ENCODE results near the gene AGMO.

Gene AGMO

DNA sequence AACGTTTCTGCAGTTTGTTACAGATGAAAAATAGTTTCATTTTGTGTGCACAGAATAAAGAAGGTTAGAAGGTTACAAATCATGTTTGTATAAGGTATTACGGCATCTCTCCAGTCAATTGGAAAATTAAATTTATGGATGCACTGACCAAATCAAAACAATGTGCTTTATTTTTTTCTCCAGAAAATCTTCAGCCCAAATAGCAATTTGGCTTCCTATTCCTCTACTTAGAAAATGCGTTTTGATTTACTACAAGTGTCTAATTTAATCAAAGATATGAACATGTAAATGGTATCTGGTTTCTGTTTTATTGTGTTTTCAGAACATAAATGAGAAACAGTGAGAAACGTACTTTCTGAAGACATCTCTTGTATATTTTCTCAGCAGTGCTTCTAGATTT is 63.4 kb downstream of the AGMO start:
- DNase-seq (ENCODE audit: low read depth in 2 of 2) = no peak

DNA sequence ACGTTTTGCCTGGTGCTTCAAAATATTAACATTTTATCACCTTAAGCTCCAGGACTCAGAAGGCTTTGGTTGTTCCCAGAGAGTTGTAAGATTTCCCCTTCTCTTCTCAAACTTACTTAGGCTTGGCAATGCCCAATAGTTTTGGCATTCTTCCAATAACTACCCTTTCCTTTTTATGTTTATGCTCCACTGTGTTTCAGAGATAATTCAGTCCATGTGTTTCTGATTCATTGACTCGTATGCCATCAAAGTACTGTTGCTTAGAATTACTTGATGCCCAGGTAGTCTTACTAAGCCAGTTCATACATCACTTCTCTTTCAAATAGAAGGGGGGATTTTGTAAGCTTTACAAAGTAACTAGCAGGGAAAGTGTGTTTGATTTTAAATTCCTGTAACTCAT is 66.6 kb downstream of the AGMO start:
- DNase-seq (ENCODE audit: low read depth in 2 of 2) = no peak

DNA sequence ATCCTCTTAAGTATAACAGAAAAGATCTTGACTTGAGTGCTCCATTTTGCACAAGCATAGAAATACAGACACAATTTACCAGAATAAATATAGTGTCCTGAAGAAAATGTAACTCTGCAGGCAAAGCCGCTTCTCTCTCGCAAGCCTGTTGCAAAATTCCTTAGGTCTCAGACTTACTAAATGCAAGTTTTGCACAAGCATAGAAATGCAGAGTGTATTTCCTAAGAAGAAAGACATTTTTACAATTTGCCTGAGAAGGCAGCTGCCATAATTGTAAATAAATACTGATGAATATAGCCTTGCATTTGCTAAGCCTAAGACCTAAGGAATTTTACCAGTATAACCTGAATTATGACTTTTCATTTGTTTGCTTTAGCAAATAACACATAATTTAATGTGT is 67.1 kb downstream of the AGMO start:
- DNase-seq (ENCODE audit: low read depth in 2 of 2) = no peak

DNA sequence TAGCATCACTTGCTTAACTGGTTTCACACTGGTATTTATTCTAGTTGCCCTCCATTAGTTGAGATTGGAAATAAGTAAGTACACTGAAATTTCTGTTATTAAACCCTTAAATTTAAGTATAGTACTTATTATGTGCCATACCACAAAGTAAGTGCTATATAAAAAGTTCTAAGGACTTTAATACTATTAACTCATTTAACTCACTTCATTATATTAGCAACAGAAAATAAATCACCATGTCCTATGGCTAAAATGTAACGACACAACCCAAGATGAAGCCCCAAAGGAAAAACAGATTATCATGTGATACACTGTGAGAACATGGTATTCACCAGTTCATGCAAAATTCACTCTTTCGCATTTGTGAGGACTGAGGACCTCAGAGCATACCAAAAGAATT is 70.5 kb downstream of the AGMO start:
- no peak for DNase-seq (ENCODE audit: low read depth in 2 of 2)

DNA sequence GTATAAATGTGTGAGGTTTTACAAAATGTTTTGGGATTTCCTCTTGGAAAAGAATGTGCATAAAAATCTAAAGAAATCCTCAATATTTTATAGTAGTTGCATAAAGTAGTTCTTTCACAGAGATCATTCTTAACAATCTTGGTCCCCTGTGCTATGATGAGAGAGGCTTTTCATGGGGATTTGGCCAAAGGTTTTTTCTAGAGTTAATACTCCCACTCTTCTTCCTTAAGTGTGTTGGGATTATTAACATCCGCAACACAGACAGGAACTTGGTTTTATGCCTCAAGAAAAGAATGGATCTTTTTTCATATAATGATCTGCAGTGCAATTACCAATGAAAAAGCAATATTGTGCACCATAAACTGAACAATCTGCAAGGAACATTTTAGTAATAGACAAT is 71.5 kb downstream of the AGMO start:
- no peak for DNase-seq (ENCODE audit: low read depth in 2 of 2)

DNA sequence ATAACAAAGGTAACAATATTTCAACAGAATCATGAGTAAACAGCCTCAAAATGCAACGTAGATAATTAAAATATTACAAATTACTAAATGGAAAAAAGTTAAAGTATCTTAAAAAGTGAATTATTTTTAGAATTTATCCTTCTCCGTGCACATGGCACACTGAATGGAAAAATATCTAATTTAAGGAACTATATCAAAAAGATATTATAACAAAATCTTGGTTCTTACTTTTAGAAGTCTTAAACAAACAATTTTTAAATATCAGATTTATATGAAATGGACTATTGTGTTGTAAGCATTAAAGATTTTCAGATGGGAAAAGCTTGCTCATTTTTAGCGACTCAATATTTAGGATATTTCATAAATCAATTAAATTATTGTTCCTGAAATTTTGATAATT is 72.0 kb downstream of the AGMO start:
- no peak for DNase-seq (ENCODE audit: low read depth in 2 of 2)

DNA sequence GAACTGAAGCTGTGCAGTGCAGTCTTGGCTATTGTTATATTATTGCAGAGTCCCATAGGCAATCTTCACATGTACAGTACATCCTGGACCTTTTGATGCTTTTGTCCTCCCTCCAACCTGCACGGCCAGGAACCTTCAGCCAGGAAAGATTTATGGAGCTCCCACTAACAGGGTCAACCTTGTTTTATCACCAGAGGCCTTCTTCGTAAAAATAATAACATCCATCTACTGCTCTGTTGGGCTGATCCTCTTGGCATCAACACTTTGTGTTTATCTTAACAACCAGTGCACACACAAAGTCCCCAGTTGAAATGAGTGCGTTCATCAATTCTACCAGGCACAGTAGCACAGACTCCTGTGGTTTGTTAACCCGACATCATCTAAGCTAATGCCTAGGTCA is 72.4 kb downstream of the AGMO start:
- DNase-seq (ENCODE audit: low read depth in 2 of 2) = no peak

DNA sequence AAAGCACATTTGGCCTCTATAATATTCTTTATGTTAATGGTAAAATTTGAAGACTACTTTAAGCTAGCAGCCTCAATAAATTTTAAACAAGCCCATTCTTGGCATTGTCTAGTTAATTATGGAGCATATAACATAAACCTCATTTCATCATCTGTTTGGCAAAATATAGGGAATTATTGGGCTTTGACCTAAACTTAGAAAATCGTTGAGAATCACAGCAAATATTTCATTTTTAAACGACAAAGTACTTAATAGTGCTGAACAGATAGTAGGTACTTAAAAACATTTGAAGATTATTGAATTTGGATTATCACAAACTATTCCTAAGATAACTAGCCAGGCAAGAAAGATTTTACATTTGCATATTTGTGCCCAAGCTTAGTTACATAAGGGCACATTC is 73.4 kb downstream of the AGMO start:
- no peak for DNase-seq (ENCODE audit: low read depth in 2 of 2)

DNA sequence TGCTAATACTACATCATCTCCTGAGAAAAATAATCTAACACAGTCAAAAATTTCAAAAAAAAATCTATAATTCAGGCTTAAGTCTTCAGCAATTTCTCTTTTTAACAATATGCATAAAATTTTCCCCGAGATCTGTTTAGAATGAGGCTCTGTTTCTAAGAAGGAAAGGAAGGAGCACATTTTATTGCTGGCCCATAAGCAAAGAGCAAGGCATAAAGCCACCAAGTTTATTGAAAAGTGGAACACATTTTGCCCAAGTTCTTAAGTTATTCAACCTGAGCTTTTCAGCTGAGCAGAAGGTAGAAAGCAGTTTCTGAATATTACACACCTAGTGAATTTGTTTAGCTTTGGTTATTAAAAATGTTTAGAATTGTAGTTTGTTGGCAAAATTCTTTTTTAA is 73.9 kb downstream of the AGMO start:
- no peak for DNase-seq (ENCODE audit: low read depth in 2 of 2)

DNA sequence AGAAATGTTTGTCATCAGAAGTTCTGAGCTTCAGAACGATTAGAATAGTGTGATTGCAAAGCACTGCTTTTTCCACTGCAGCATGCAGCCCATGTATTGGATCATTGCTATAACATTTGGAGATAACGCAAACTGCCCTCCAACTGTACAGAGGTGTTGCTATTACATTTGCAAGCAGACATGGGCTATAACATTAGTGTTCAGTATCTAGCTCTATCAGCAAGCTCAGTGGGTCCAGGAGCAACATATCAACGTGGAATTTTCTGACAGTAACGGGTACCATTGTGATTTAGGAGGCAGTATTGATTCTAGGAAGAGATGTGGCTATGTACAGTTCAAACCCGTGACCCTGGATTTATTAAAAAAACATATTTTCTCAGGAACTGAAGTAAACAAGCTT is 75.8 kb downstream of the AGMO start:
- no peak for DNase-seq (ENCODE audit: low read depth in 2 of 2)

DNA sequence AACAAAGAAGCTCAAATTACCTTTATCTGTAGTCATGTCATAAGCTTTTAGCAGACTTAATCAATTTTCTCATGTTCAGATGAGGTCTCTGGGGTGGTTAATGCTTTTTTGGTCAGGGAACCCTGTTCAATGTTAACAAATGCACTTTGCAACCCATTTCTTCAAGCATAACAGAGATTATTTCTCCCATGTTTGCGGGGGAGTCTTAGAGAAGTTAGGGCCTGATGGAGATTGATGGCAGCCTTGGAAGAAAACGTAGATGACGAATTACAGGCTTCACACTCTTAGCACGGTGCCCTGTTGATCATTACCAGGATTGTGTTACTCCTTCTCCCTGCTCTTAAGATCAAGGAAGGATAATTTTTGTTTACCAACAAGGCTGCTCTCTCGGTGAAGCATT is 76.4 kb downstream of the AGMO start:
- no peak for DNase-seq (ENCODE audit: low read depth in 2 of 2)

DNA sequence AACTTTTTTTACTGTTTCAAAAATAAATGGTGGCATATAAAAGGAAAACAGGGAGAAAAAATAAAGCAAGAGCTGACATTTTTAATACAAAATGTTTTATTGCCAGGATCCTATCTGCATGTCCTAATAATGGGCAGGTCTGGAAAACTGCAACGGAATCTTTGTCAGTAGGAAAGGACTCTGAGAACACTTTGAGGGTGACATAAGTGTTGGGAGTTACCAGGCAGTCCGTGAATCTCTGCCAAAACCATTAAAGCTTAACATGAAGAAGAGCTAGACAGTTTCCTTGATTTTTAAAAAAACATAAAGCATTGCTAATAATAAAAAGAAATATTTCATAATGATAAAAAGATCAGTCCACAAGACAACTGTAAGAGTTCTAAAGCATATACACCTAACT is 80.7 kb downstream of the AGMO start:
- DNase-seq (ENCODE audit: low read depth in 2 of 2) = no peak

DNA sequence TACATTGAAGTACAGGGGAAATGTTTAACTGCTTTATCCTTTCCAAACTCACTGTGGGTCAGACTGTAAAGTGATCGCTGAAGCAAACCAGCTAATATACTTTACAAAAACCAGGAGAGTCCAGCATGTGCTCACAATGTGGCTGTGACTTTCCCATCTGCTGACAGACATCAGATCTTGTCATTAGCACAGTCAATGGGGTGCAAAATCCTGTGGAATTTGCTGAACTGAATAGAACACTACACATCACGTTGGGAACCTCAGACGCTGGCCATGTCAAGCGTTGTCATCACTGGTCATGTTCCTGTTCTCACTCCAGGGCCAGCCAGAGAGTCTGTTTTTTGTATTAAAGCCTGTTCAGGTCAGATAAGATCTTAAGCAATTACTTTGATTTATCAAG is 83.4 kb downstream of the AGMO start:
- DNase-seq (ENCODE audit: low read depth in 2 of 2) = no peak

DNA sequence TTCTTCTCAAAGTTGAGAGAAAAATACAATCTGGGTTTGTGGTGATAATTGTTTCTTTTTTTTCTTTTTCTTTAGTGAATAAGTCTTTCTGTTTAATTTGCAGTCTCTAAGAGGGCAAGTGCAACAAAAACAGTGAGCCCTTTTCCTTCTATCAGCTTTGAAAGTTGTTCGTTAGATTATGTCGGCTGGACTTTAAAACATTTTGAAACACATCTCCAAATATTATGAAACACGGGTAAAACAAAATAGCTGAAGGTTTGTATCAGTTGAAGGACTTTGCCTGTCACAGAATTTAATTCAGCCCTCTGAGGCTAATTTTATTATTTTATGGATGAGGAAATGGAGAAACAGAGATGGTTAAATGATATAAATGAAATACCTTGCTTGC is 85.3 kb downstream of the AGMO start:
- no peak for DNase-seq (ENCODE audit: low read depth in 2 of 2)

DNA sequence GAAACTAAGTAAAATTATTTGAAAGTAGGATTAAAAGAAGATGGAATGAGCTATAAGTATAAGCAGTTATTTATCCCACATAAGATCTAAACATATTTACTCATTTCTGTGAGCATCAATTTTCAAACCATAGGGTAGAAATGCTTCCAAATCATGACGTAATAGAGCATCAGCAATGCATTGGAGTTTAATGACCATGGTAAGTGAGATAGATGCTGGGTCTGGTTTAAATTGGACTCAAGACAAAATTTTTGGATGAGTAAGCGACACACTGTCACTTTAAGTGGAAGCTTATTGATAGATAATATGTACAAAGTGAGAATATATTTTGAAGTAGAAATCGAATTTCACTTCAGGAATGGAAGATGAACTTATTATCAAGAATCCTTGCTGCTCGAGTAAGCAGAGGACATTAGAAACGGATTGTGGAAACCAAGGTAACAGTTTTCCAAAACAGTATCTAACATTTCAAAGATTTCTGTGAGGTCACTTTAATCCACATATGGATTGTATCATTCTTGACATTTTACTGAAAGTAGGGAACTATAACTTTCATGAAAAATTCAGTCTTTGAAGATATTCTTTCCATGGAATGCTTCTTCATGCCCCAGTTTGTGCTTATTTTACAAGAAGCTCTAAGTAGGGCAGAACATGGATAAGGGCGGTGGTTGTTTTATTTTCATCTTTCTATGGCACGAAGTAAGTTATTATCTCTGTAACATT is 85.8 kb downstream of the AGMO start:
- no peak for DNase-seq (ENCODE audit: low read depth in 2 of 2)

DNA sequence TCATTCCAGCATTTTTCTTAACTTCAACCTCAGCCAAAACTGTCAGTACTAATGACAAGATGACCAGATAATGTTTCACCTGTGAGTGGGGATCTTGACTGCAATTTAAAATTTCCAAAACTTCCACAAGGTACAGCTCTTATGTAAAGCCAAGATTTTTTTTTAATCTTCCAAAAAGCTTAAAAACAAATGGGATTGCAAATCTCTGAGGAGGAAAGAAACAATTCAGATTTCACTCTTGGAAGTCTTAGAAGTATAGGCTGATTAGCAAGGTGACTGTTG is 90.2 kb downstream of the AGMO start:
- DNase-seq (ENCODE audit: low read depth in 2 of 2) = no peak

DNA sequence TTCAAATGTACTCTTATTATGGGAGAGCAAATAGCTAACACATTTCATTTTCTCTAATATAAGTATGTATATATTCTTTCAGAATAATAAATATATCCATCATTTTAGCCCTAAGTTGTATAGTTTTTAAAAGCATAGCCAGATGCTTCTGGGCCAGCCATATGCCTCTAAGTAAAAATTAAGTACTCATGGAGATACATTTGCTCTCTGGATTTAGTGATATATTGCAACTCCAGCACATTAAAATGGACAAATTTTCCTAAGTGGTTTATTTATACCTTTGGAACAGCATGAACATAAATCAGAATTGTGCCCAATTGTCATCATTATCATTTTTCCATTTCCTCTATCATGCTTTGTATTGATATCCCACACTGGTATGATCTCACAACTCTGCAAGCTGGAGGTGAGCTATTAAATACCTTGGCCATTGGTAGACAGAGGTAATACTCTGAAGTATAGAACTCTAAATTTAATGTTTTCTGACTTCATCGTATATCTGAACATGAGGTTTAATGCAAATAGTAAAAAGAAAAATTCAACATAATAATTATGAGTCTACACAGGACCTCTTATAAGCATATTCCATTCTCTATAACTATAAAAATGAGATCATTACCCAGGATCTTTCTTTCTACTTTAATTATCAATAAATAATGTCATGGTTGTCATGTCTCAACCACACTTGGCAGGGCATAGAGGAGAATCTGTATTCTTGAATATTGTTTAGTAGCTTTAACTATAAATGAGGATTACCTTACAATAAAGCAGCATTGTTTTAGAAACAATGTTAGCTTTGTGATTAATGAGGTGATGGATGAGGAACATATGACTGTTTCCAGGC is 90.8 kb downstream of the AGMO start:
- no peak for DNase-seq (ENCODE audit: low read depth in 2 of 2)

DNA sequence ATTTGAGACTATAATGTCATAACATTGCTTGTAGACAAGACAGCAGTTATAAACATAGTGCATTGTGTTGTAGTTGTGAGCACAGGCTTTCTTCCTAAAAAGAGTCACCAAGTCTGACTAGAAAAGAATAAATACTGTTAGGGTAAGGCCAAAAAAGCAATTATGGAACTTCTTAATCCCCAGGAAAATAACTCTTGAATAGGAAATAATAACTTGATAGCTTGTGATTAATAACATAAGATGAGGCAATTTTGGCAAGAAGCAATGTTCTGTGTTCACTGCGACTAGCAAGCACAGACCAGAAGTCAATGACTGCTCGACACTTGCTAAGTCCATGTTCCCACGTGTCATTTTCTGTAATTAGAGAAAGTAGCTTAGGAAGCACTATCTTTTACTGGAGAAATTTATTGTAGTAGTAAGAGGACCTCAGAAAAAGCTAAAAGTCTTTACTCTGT is 97.1 kb downstream of the AGMO start:
- DNase-seq (ENCODE audit: low read depth in 2 of 2) = no peak

DNA sequence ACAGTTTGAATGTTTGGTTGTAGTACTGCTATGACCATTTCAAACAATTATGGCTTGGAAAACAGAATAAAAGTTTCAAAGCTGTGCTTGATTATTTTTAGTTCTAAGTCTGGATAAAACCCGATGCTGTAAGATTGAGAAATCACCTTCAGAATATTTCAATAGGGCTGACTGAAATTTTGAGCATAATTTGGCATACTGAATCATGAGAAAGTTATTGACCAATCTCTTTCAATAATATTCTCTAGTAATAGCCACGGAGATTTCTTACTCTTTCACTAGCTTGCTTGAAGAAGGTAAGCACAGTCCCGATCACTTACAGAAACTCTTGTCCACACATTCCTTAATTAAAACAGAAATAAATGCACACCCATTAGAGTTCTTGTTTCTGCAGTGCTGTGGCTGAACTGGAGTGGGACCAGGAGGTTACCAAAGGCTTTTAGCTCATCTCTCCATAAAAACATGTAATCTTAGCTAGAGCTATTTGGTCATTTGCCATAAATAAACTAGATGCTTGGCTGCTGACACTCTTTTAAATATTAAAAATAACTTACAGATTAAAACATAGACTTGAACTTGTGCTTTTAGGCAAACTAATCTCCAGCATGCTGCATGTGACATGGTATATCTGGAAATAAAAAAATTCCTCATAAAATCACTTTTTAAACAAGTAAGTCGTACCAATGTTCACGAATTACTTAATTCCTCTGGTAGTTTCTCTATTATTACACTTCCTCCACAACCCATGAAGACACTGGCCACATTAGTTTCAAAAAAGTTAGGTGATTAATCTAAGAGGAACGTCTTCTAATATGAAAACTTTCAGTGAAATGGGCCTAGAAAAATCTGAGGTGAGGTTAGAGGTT is 97.8 kb downstream of the AGMO start:
- no peak for DNase-seq (ENCODE audit: low read depth in 2 of 2)

DNA sequence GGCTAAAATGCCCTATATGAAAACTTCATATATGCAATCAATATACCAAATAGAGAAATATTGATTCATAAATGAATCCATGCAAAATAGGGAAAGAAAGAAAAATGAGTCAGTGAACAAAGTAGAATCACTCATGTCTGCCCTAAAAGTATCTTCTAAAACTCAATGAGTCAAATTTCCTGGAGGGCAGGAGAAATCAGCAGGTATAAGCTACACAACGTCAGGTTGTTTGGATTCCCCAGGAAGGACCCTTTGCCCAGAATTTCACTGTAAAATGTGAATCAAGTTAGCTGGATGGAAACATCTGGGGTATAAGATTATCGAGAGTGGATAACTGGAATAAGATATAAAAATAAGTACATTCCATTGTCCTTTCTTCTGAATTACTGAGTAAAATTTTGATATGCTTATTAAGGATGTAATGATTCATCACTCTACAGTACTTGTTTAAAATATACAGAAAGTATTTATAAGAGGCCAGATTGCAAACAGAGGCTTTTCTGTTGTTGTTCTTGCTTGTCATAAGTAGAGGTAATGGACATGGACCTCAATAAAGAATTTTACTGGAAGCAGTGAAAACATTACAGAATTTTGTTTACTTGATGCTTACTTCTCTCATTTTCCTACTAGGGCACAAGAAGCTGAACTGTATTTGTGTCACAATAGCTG is 99.0 kb downstream of the AGMO start:
- no peak for DNase-seq (ENCODE audit: low read depth in 2 of 2)

DNA sequence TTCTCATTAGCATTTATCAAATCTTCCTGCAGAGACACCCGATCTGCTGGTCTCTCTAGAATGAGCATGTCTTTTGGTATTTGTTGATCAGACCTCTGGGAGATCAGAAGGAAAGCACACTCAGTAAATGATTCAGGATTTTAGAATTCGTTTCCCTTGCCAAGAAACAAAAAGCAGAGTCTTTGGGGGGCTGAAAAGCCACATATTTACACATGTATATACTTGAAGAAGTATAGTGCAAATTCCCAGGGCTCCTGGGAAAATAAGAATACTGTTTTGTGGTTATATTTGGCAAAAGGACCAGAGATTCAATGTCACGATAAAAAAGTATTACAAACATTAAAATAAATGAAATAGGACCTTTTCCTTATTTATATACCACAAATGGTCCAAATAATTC is 100.2 kb downstream of the AGMO start:
- no peak for DNase-seq (ENCODE audit: low read depth in 2 of 2)

DNA sequence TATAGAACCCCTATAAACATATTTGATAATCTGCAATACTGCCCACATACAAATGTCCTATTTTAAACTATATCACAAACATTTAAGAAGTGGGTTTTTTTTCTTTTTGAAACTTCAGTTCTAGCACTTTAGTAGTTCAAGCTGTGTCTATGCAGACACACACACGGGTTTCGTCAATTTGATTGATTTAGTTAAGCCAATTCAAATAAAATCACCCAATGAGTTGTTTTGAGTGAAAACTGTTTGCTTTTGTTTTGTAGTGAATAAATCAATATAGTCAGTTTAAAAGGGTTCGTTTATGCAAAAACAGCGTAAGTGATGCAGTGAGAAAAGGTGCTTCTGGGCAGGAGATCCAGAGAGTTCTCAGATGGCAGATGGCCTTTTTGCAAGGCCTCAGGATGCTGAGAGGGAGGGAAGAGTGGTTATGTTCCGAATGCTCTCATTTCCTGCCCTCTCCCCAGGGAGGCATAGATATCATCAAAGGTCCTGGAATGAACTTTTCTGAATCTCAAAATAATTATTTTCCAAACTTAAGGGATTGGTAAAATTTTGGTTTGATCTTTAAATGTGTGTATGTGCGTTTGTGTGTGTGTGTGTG is 102.7 kb downstream of the AGMO start:
- DNase-seq (ENCODE audit: low read depth in 2 of 2) = no peak

Data from activated CD8-positive, alpha-beta memory T cell treated with anti-CD3 and anti-CD28 coated beads for 4 hours (primary cell).